B cell (primary cell): Measurements from ENCODE around the gene CLSTN2. TPM values are rescaled to one million over a fixed set of nuclear protein-coding genes. Genes with fewer than 3 reads are reported as not detected.

Source experiments
- ATAC-seq: fragments of 200-7000 bp; cut with Tn5 transposase; one replicate; pipeline ENCODE4 v1.10.0; 2021; ENCODE audit warnings: low read depth, mild to moderate bottlenecking, moderate number of reproducible peaks, moderate library complexity
- CTCF ChIA-PET: fragments of 350-600 bp; sonication (Branson Sonifier 250); formaldehyde crosslinking; loops from one replicate; lab custom pipeline; 2021; ENCODE audit warnings: antibody characterized with exemption, inconsistent platforms; lab: Charles Lee
- POLR2A ChIA-PET: fragments of 350-600 bp; sonication (Branson Sonifier 250); formaldehyde crosslinking; loops from one replicate; lab custom pipeline; 2021; ENCODE audit warnings: antibody characterized with exemption; lab: Charles Lee
- DNase-seq: peaks from one replicate; pipeline ENCODE4 v3.0.0; 2013
- H2AFZ ChIP-seq: 2 replicates; pipeline ENCODE4 v1.6.1; 2012; ENCODE audit warnings: mild to moderate bottlenecking, low read depth, low read length; ENCODE audit not compliant: insufficient read depth, poor library complexity, severe bottlenecking
- H3K27ac ChIP-seq, 2 donors: 1 replicate in 1 of 2; 2 replicates in 1 of 2; pipeline ENCODE4 v1.5.1; 2012 to 2013; ENCODE audit warnings: low read length in 2 of 2, mild to moderate bottlenecking in 2 of 2, moderate library complexity in 1 of 2
- H3K27me3 ChIP-seq, 4 experiments: fragments of 200-600 bp in 1 of 4; sonication (generic) in 1 of 4; replicated peaks in 1 of 4; 1 replicate in 2 of 4; 2 replicates in 2 of 4; pipeline versions ENCODE4 v1.6.1 to v1.7.0; 2013 to 2016; ENCODE audit warnings: low read length in 3 of 4, mild to moderate bottlenecking in 2 of 4, mixed read lengths in 1 of 4, moderate library complexity in 1 of 4; ENCODE audit not compliant: insufficient read depth in 4 of 4, control insufficient read depth in 3 of 4; ENCODE audit errors: control extremely low read depth in 1 of 4
- H3K36me3 ChIP-seq, 2 experiments: replicated peaks in 1 of 2; 1 replicate in 1 of 2; 2 replicates in 1 of 2; pipeline versions ENCODE4 v1.6.1 to v1.7.1; 2013; ENCODE audit warnings: low read length in 1 of 2; ENCODE audit not compliant: insufficient read depth in 2 of 2, control insufficient read depth in 1 of 2; ENCODE audit errors: control extremely low read depth in 1 of 2, extremely low read depth in 1 of 2
- H3K4me1 ChIP-seq, 2 donors: fragments of 200-600 bp in 1 of 2; sonication (generic) in 1 of 2; 1 replicate in 1 of 2; 2 replicates in 1 of 2; pipeline versions ENCODE4 v1.5.1 to v1.6.1; 2013 to 2017; ENCODE audit warnings: low read length in 2 of 2; ENCODE audit not compliant: control insufficient read depth in 2 of 2, insufficient read depth in 2 of 2
- H3K4me2 ChIP-seq: replicated peaks from 2 replicates; pipeline ENCODE3; 2012; ENCODE audit warnings: mild to moderate bottlenecking, low read depth, low read length; ENCODE audit not compliant: poor library complexity, severe bottlenecking
- H3K4me3 ChIP-seq, 5 experiments: fragments of 200-600 bp in 1 of 5; sonication (generic) in 1 of 5; 1 replicate in 3 of 5; 2 replicates in 2 of 5; pipeline versions ENCODE4 v1.5.1 to v1.7.0; 2011 to 2016; ENCODE audit warnings: low read length in 4 of 5, mild to moderate bottlenecking in 4 of 5, low read depth in 2 of 5, control low read depth in 1 of 5, moderate library complexity in 1 of 5; ENCODE audit not compliant: insufficient read depth in 1 of 5; ENCODE audit errors: control extremely low read depth in 1 of 5, extremely low read depth in 1 of 5
- H3K79me2 ChIP-seq: fragments of 200-600 bp; sonication (generic); one replicate; pipeline ENCODE4 v1.6.0; 2016; ENCODE audit warnings: low read length; ENCODE audit not compliant: control insufficient read depth, insufficient read depth
- H3K9ac ChIP-seq: fragments of 200-600 bp; sonication (generic); 2 replicates; pipeline ENCODE4 v1.6.1; 2017; ENCODE audit warnings: mild to moderate bottlenecking, low read length, moderate library complexity
- H3K9me3 ChIP-seq, 3 donors: one replicate each; pipeline versions ENCODE4 v1.6.1 to v1.7.1; 2013; ENCODE audit warnings: low read length in 2 of 3; ENCODE audit not compliant: control insufficient read depth in 2 of 3, insufficient read depth in 1 of 3; ENCODE audit errors: control extremely low read depth in 1 of 3
- H4K20me1 ChIP-seq: 2 replicates; pipeline ENCODE4 v1.6.0; 2012; ENCODE audit warnings: mild to moderate bottlenecking, low read length; ENCODE audit not compliant: insufficient read depth, control insufficient read depth, poor library complexity, severe bottlenecking
- H3K27ac Mint-ChIP-seq: one replicate; pipeline ENCODE4 v1.8.0; 2021; ENCODE audit warnings: mixed read lengths
- H3K27me3 Mint-ChIP-seq: one replicate; pipeline ENCODE4 v1.8.0; 2021; ENCODE audit warnings: mixed read lengths
- H3K4me1 Mint-ChIP-seq: one replicate; pipeline ENCODE4 v1.8.0; 2021; ENCODE audit warnings: mixed read lengths
- H3K4me3 Mint-ChIP-seq: one replicate; pipeline ENCODE4 v1.8.0; 2021; ENCODE audit warnings: mixed read lengths
- H3K9me3 Mint-ChIP-seq: one replicate; pipeline ENCODE4 v1.8.0; 2022; ENCODE audit warnings: mixed read lengths; ENCODE audit not compliant: insufficient read depth
- EZH2 ChIP-seq: IDR thresholded peaks from 2 replicates; pipeline ENCODE4 v1.6.1; 2012; ENCODE audit warnings: borderline replicate concordance, low read depth, mild to moderate bottlenecking, moderate library complexity, low read length; ENCODE audit not compliant: insufficient read depth, poor library complexity, severe bottlenecking
- WGBS: methylation state at CpG from one replicate; pipeline ENCODE4 v1.1.5; 2013; ENCODE audit warnings: missing lambda C conversion rate; ENCODE audit not compliant: insufficient coverage; 5-methylcytosine and 5-hydroxymethylcytosine counted together
- intact Hi-C: fragments of 100-400 bp; cut with micrococcal nuclease; formaldehyde crosslinking; loops from one replicate; pipeline ENCODE4 v1.10.0; 2022
- polyA plus RNA-seq: library from polyadenylated mRNA; depleted of rRNA; stranded (reverse); fragments of >200 nt; gene quantifications from 2 replicates; pipeline ENCODE4 v1.2.3, GENCODE V29; 2012
- total RNA-seq, 2 donors: library from RNA; stranded (reverse); fragments of 120-200 nt in 1 of 2; gene quantifications; 1 replicate in 1 of 2; 2 replicates in 1 of 2; pipeline versions ENCODE4 v1.2.3 to v1.2.4, GENCODE V29; 2013 to 2022
- TF ChIP-seq, protein P1 (sequence below): fragments of 200-600 bp; IDR thresholded peaks from one replicate; pipeline ENCODE4 v1.8.0; 2022; ENCODE audit warnings: antibody characterized with exemption, mild to moderate bottlenecking

The CLSTN2 gene
- total and polyA plus RNA-seq, 2 donors (not counting 1 experiment from before 2014, with no cell fraction given): not detected

DNA sequence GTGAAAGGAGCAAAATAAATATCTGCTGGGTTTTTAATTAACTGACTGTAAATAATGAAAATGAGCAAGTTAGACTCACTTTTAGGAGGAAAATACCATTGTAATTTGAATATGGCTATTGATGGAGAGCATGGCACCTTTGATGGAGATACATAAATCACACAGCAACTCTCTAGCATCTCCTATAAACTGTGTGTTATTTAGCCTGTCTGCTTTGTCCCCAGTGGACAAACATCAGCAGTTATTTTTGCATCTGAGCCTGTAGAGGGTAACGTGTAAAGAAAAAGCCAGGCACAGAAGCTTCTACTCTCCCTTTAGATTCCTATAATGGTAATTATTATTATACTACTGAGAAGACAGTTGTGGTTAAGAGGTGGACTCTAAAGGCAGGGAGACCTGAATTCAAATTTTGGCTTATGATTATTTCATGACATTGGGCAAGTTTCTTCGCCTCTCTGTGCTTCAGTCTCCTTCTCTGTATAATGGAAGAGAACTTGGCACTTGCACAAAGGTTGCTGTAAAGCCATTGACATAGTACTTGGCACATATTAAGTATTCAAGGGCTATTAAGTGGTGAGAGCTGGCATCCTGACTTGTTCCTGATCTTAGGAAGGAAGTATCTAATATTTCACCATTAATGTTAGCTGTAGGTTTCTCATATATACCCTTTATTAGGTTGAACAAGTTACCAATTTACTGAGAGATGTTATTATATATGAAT is 453.4 kb downstream of the CLSTN2 start:
- no peak overlapping the region for H3K27ac Mint-ChIP-seq
- TF ChIP-seq, protein P1, sequence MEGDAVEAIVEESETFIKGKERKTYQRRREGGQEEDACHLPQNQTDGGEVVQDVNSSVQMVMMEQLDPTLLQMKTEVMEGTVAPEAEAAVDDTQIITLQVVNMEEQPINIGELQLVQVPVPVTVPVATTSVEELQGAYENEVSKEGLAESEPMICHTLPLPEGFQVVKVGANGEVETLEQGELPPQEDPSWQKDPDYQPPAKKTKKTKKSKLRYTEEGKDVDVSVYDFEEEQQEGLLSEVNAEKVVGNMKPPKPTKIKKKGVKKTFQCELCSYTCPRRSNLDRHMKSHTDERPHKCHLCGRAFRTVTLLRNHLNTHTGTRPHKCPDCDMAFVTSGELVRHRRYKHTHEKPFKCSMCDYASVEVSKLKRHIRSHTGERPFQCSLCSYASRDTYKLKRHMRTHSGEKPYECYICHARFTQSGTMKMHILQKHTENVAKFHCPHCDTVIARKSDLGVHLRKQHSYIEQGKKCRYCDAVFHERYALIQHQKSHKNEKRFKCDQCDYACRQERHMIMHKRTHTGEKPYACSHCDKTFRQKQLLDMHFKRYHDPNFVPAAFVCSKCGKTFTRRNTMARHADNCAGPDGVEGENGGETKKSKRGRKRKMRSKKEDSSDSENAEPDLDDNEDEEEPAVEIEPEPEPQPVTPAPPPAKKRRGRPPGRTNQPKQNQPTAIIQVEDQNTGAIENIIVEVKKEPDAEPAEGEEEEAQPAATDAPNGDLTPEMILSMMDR: no peak
- TF ChIP-seq EZH2: no peak
- no peaks in the 10 kb centered on the region for H4K20me1 ChIP-seq
- 50% methylated on average over 1 of the region's 2 CpGs for WGBS
- no peaks in the 10 kb centered on the region for H3K4me1 Mint-ChIP-seq
- peaks cover 2% of the 10 kb centered on the region for H3K9me3 Mint-ChIP-seq
- H3K36me3 ChIP-seq: no peaks in the 10 kb centered on the region
- H3K4me3 ChIP-seq: no peak overlapping the region
- POLR2A ChIA-PET: no interaction called here
- H3K79me2 ChIP-seq: no peaks in the 10 kb centered on the region
- no peak overlapping the region for H2AFZ ChIP-seq
- H3K27me3 ChIP-seq: no peaks in the 10 kb centered on the region
- ATAC-seq (no peak), DNase-seq (no peak)
- intact Hi-C loops: no loop called here
- H3K4me2 ChIP-seq: no peak overlapping the region
- peaks cover 0 to 1% (median 0%) of the 10 kb centered on the region in 3 donors for H3K9me3 ChIP-seq
- no peak overlapping the region for H3K4me3 Mint-ChIP-seq
- H3K27ac ChIP-seq: no peak overlapping the region
- no peak overlapping the region for H3K9ac ChIP-seq
- peaks cover 6% of the 10 kb centered on the region for H3K27me3 Mint-ChIP-seq
- no peaks in the 10 kb centered on the region for H3K4me1 ChIP-seq
- CTCF ChIA-PET: no interaction called here

DNA sequence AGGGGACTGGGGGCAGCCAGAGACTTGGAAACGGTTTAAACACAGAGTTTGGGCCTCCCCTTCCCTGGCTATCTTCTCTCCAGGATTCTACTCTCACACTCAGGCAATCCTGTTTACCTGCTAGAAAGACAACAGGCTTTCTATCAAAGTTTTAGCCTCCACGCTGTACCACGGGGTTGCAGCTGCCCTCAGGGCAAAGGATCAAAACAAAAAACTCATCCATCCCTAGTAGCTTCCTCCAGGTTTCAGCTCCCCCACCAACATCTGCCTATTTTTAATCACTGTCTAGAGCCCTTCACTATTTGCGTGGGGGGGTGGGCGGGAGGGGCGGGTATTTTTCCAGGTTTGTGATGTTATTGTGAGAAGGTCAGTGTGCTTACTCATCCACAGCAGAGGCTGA is 456.1 kb downstream of the CLSTN2 start:
- no peak for TF ChIP-seq EZH2
- TF ChIP-seq, protein P1: no peak
- no peak overlapping the region for H3K4me2 ChIP-seq
- no peak overlapping the region for H3K4me3 ChIP-seq
- POLR2A ChIA-PET: no interaction called here
- Mint-ChIP-seq H3K9me3 (peaks cover 2% of the 10 kb centered on the region), H3K27me3 (peaks cover 6% of the 10 kb centered on the region), H3K4me1 (no peaks in the 10 kb centered on the region), H3K27ac (no peak overlapping the region), H3K4me3 (no peak overlapping the region)
- H3K36me3 ChIP-seq: no peaks in the 10 kb centered on the region
- DNase-seq (no peak), ATAC-seq (no peak)
- no peaks in the 10 kb centered on the region for H3K27me3 ChIP-seq
- no peaks in the 10 kb centered on the region for H3K4me1 ChIP-seq
- H2AFZ ChIP-seq: no peak overlapping the region
- H3K9ac ChIP-seq: no peak overlapping the region
- no peaks in the 10 kb centered on the region for H4K20me1 ChIP-seq
- H3K79me2 ChIP-seq: no peaks in the 10 kb centered on the region
- WGBS: 60% methylated on average over 1 of the region's 6 CpGs
- CTCF ChIA-PET: no interaction called here
- no peak overlapping the region for H3K27ac ChIP-seq
- peaks cover 0 to 1% (median 0%) of the 10 kb centered on the region in 3 donors for H3K9me3 ChIP-seq
- intact Hi-C loops: no loop called here
